H1 (cell line): ENCODE data around the gene RFX2. TPM values are rescaled to one million over a fixed set of nuclear protein-coding genes. Genes with fewer than 3 reads are reported as not detected.

Experiments
- SIN3A ChIP-seq, 2 experiments: IDR thresholded peaks in 1 of 2; conservative IDR thresholded peaks in 1 of 2; 2 replicates each; pipeline ENCODE4 v1.6.1; 2011 to 2012; ENCODE audit warnings: low read length in 2 of 2, improper control_type of control experiment in 1 of 2, low read depth in 1 of 2, mild to moderate bottlenecking in 1 of 2
- polyA plus RNA-seq, 7 experiments: library from polyadenylated mRNA; depleted of rRNA in 3 of 7; stranded (reverse) in 5 of 7; unstranded in 2 of 7; fragments of >200 nt in 5 of 7; fragments of 200-250 nt in 2 of 7; gene quantifications; 1 replicate in 5 of 7; 2 replicates in 1 of 7; 4 replicates in 1 of 7; pipeline versions ENCODE4 v1.2.1 to v1.2.3, GENCODE V29; 2011 to 2013; ENCODE audit warnings: missing spikeins in 2 of 7, mixed read lengths in 2 of 7
- total RNA-seq: library from RNA; stranded (reverse); fragmentation: NEBNext Ultra II Directional; extraction: Animal tissue kit (Norgen Biotek cat#: 25700); gene quantifications from 2 replicates; pipeline ENCODE4 v1.2.1, GENCODE V29; 2021

The RFX2 gene
- total and polyA plus RNA-seq, 2 of the 8 experiments (the other 6 are each of a cell fraction or from before 2014, with no cell fraction given), result 4.8 to 5.3 TPM

DNA sequence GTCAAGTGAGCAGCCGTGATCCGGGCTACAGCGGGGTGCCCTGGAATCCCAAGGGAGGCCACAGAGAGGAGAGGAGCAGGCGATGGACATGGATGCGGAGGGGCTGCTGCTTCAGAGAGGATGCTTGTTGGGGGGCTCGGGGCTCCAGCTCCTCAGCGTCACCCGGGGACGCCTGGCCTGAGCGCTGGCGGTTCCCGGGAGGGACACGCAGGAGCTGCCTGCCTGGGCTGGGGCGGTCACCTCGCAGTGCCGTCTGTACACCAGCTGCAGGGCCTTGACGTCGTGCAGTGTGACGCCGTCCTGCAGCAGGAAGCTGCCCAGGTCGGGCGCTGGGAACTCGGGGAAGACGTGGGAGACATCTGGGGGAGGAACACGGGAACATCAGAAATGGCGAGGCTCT lies 102.4 kb downstream of the RFX2 start (continued):
- TF ChIP-seq SIN3A (conservative IDR thresholded peaks at IDR 0.05 in 1 of 2, IDR thresholded peaks at IDR 0.05 in 1 of 2; ENCODE audit: low read depth in 1 of 2, low read length in 2 of 2), result no peak
